ENCODE data around the gene KPNA1. TPM values are rescaled to one million over a fixed set of nuclear protein-coding genes. Genes with fewer than 3 reads are reported as not detected.

The KPNA1 gene
- total RNA-seq, 1 experiment from 2014 or later = 58.8 TPM

DNA sequence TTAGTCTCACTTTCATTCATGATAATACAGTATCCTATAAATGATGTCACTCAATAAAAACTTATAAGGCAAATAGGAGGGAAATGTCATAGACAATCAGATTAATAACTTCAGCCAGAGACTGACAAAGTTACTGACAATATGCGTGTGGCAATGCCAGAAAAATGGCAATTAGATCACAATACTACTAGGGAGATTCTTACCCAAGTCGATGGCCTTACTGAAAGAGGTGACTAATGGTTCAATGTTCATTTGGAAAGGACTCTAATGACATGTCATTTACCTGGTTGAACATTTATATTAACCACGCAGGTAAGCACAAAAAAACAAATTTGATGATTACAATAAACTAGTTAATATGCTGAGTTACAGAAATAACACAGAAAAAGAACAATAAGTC, 52.9 kb downstream of the KPNA1 start (continued):
- no peak for TF ChIP-seq CTCF (IDR thresholded peaks at IDR 0.05)
- TF ChIP-seq ZNF425 (CRISPR knock-in tag; conservative IDR thresholded peaks at IDR 0.05) = no peak
- no peak for TF ChIP-seq NR3C1 (CRISPR knock-in tag; conservative IDR thresholded peaks at IDR 0.05; ENCODE audit: low read depth)
- TF ChIP-seq USF2 (CRISPR knock-in tag; IDR thresholded peaks at IDR 0.05) = no peak

DNA sequence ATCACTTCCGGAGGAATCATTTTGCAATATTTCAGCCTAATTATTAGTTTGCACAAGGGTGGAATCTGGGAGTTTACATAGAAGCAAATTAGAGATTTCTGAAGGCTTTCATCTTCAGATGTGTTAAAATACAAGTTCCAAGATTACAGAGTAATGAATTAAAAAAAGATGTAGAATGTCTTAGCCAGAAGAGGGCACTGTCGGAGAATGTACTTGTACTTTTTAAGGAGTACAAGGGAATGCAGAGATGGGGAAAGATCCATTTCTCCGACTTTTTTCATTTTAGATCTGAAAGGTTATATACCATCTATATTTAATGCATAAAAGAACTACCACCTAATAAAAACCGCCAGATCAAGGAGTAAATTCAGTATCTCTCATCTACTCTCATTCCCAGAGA, 55.7 kb downstream of the KPNA1 start:
- H3K27me3 Mint-ChIP-seq (ENCODE audit: low read depth) = no peaks in the 10 kb centered on the region
- CTCF ChIA-PET = interaction anchor here (1.0 to 1.3 kb wide), 3 partner anchors 75 to 222 kb away, joined by 4 read pairs; partner anchors contain the start of genes FAM162A and PARP14
- H3K36me3 Mint-ChIP-seq = peaks cover 43% of the 10 kb centered on the region
- no peak for DNase-seq (ENCODE audit: low spot score)
- H3K4me3 Mint-ChIP-seq = no peak overlapping the region
- H3K4me1 Mint-ChIP-seq = no peaks in the 10 kb centered on the region
- peak; percentile 47 for ATAC-seq
- H3K9me3 Mint-ChIP-seq = no peaks in the 10 kb centered on the region
- TF ChIP-seq TEAD4 (CRISPR knock-in tag; IDR thresholded peaks at IDR 0.05) (no peak), FOXP1 (CRISPR knock-in tag; IDR thresholded peaks at IDR 0.05; ENCODE audit: borderline replicate concordance) (no peak), MXD4 (CRISPR knock-in tag; IDR thresholded peaks at IDR 0.05; ENCODE audit: borderline replicate concordance) (no peak), FOXJ3 (CRISPR knock-in tag; IDR thresholded peaks at IDR 0.05; ENCODE audit: borderline replicate concordance) (no peak), NFE2L1 (CRISPR knock-in tag; IDR thresholded peaks at IDR 0.05) (no peak), JUN (CRISPR knock-in tag; IDR thresholded peaks at IDR 0.05) (no peak), CBFB (CRISPR knock-in tag; IDR thresholded peaks at IDR 0.05; ENCODE audit: low read depth) (no peak), FOXP4 (CRISPR knock-in tag; IDR thresholded peaks at IDR 0.05) (no peak), E2F1 (CRISPR knock-in tag; IDR thresholded peaks at IDR 0.05) (no peak), ZNF138 (CRISPR knock-in tag; conservative IDR thresholded peaks at IDR 0.05) (no peak)
- peak overlapping the region; percentile 79 for H3K27ac Mint-ChIP-seq
- POLR2A ChIA-PET = no interaction called here

DNA sequence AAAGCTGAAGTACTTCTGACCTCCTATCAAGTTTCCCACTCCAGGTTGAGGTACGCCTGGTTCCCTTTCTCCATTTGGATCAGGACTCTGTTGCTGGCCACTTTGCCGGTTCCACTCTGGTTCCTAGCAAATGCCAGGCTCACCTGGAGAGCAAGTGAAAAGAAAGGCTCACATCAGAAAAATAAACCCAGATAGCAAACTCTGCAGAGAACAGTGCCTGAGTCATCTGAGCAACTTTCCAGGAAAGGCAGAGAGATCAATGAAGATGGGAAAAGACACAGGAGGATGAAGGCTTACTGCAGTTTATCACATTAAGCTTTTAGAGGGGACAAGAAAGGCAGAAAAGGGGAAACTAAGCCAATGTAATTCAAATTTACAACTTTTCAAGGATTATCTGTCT, 57.0 kb downstream of the KPNA1 start:
- H3K27ac Mint-ChIP-seq = peak overlapping the region; percentile 28; the same call in 1 of the 2 replicates
- H3K36me3 Mint-ChIP-seq = peaks cover 41% of the 10 kb centered on the region
- H3K27me3 Mint-ChIP-seq (ENCODE audit: low read depth) = no peaks in the 10 kb centered on the region
- ChIA-PET CTCF (interaction anchor here (0.9 to 1.8 kb wide), 5 partner anchors 11 to 223 kb away, joined by 3 to 4 read pairs (median 4); partner anchors contain the start of genes FAM162A and PARP14), POLR2A (no interaction called here)
- no peak for TF ChIP-seq GRHL2 (CRISPR knock-in tag; IDR thresholded peaks at IDR 0.05; ENCODE audit: insufficient replicate concordance, severe bottlenecking)
- H3K9me3 Mint-ChIP-seq = no peaks in the 10 kb centered on the region
- H3K4me3 Mint-ChIP-seq = no peak overlapping the region
- no peak for ATAC-seq
- DNase-seq (ENCODE audit: low spot score) = no peak
- H3K4me1 Mint-ChIP-seq = no peaks in the 10 kb centered on the region

Data from WTC11 (cell line).